Esophagus squamous epithelium (tissue), 5 donors: ENCODE results near the gene FOXJ2. TPM values are rescaled to one million over a fixed set of nuclear protein-coding genes. Genes with fewer than 3 reads are reported as not detected.

Source experiments
- DNase-seq: peaks from one replicate; lab custom pipeline; 2025; lab: John Stamatoyannopoulos, UW
- H3K27ac ChIP-seq, 4 donors: fragments of 200-600 bp; sonication (generic); one replicate each; pipeline ENCODE4 v1.5.1; 2016 to 2019; ENCODE audit warnings: mild to moderate bottlenecking in 1 of 4
- H3K27me3 ChIP-seq, 4 donors: fragments of 200-600 bp; sonication (generic); 1 replicate in 3 of 4; 2 replicates in 1 of 4; pipeline versions ENCODE4 v1.5.1 to v1.6.0; 2017 to 2021; ENCODE audit warnings: antibody characterized with exemption in 1 of 4
- H3K36me3 ChIP-seq, 3 donors: fragments of 200-600 bp; sonication (generic); one replicate each; pipeline ENCODE4 v1.5.1; 2016 to 2019
- H3K4me1 ChIP-seq, 3 donors: fragments of 200-600 bp; sonication (generic); one replicate each; pipeline ENCODE4 v1.5.1; 2017 to 2019
- H3K4me3 ChIP-seq, 4 donors: fragments of 200-600 bp; sonication (generic); 1 replicate in 3 of 4; 2 replicates in 1 of 4; pipeline ENCODE4 v1.5.1; 2016 to 2019; ENCODE audit warnings: mild to moderate bottlenecking in 2 of 4, moderate library complexity in 1 of 4
- H3K9me3 ChIP-seq, 3 donors: fragments of 200-600 bp; sonication (generic); one replicate each; pipeline ENCODE4 v1.5.1; 2016 to 2019
- POLR2A ChIP-seq, 4 donors: fragments of 450-650 bp; IDR thresholded peaks; one replicate each; pipeline ENCODE4 v1.6.1; 2017; ENCODE audit warnings: antibody characterized with exemption in 4 of 4, mild to moderate bottlenecking in 4 of 4, moderate library complexity in 3 of 4
- whole genome bisulfite sequencing, 2 donors: methylation state at CpG; one replicate each; pipeline ENCODE4 v1.1.5; 2018; 5-methylcytosine and 5-hydroxymethylcytosine counted together
- intact Hi-C: fragments of 100-400 bp; cut with DNase I; formaldehyde crosslinking; loops from one replicate; pipeline ENCODE4 v1.15.0; 2022
- total RNA-seq, 4 donors: library from RNA; depleted of rRNA; stranded (reverse); fragments of >200 nt; gene quantifications; one replicate each; pipeline ENCODE4 v1.1.0, GENCODE V29; 2016
- TF ChIP-seq, protein P1 (sequence below), 6 experiments: fragments of 450-650 bp in 4 of 6; fragments of 200-600 bp in 2 of 6; sonication (generic) in 2 of 6; IDR thresholded peaks; one replicate each; pipeline ENCODE4 v1.5.1; 2016 to 2019; ENCODE audit warnings: antibody characterized with exemption in 6 of 6, mild to moderate bottlenecking in 4 of 6, moderate library complexity in 4 of 6
- donor health status: DM: yes; HTN: yes; CAD: no.

The FOXJ2 gene
- total RNA-seq, 4 donors from 2014 or later: 5.9 to 11.8 (median 7.7) TPM

DNA sequence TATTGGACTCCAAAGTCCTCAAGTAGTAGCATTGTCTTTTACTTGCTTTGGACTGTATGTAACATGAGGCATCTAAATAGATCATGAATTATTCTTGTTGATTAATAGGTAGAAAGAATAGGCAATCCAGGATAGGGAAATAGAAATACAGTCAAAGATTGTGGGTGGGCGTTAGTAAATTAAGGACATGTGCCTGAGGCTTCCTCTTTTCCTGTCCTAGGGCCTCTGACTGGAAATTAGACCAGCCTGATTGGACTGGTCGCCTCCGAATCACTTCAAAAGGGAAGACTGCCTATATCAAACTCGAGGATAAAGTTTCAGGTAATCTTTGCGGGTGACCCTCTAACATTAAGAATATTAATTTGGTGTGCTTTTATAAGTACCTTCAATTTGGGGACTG lies 57.2 kb downstream of the FOXJ2 start:
- peaks cover 0 to 21% (median 0%) of the 10 kb centered on the region in 3 donors for H3K4me1 ChIP-seq
- H3K27me3 ChIP-seq: no peaks in the 10 kb centered on the region
- H3K36me3 ChIP-seq: peaks cover 14 to 70% (median 37%) of the 10 kb centered on the region in 3 donors
- H3K9me3 ChIP-seq: no peaks in the 10 kb centered on the region
- intact Hi-C loops: no loop called here
- no peak overlapping the region for H3K4me3 ChIP-seq
- TF ChIP-seq, protein P1, sequence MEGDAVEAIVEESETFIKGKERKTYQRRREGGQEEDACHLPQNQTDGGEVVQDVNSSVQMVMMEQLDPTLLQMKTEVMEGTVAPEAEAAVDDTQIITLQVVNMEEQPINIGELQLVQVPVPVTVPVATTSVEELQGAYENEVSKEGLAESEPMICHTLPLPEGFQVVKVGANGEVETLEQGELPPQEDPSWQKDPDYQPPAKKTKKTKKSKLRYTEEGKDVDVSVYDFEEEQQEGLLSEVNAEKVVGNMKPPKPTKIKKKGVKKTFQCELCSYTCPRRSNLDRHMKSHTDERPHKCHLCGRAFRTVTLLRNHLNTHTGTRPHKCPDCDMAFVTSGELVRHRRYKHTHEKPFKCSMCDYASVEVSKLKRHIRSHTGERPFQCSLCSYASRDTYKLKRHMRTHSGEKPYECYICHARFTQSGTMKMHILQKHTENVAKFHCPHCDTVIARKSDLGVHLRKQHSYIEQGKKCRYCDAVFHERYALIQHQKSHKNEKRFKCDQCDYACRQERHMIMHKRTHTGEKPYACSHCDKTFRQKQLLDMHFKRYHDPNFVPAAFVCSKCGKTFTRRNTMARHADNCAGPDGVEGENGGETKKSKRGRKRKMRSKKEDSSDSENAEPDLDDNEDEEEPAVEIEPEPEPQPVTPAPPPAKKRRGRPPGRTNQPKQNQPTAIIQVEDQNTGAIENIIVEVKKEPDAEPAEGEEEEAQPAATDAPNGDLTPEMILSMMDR (IDR thresholded peaks at IDR 0.05): no peak
- no peak for TF ChIP-seq POLR2A (IDR thresholded peaks at IDR 0.05)
- 79 to 90% methylated on average over 5 of the region's 5 CpGs for WGBS, 2 donors
- no peak for DNase-seq
- H3K27ac ChIP-seq: no peak overlapping the region

- intact Hi-C loops: no loop called here
- H3K27ac ChIP-seq: no peak overlapping the region
- DNase-seq: no peak
- H3K4me1 ChIP-seq: peaks cover 0 to 2% (median 0%) of the 10 kb centered on the region in 3 donors
- no peaks in the 10 kb centered on the region for H3K9me3 ChIP-seq
- peaks cover 15 to 95% (median 55%) of the 10 kb centered on the region in 3 donors for H3K36me3 ChIP-seq
- WGBS, 2 donors: 89 to 90% methylated on average over 3 of the region's 3 CpGs
- no peak overlapping the region for H3K4me3 ChIP-seq
- H3K27me3 ChIP-seq: no peaks in the 10 kb centered on the region
- TF ChIP-seq, protein P1 (IDR thresholded peaks at IDR 0.05): no peak
Measured at GRCh38 chr12:8093291-8093690, 60.8 kb downstream of the FOXJ2 start.

DNA sequence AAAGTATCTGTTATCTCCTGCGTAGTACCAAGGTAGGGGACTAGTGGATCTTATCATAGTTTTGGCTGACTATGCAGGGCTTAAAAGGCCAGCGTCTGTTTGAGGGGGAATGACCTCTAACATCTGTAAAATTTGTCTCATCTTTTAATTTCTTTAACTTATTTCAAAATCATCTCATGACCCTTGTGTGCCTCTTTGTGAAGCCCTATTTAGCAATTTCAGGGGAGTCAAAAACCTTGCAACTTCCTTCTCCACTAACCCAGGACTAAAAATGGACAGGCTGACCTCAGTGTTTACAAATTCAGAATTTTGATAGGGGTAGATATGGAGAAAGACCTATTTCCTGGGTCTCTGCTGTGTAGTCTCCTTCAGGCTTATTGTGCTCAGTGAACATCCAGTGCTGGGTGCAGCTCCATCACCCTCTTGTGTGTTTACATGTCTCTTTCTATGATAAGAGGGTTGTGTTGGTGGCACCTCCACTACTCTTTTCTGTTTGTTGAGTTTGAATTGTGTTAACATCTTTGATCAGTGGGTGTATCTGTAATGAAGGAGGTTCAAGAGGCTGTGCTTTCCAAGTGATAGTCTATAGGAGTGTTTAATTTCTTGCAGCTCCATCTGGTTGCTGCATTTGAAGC lies 63.9 kb downstream of the FOXJ2 start:
- intact Hi-C loops: no loop called here
- Histone ChIP-seq H3K4me3 (no peak overlapping the region), H3K36me3 (peaks cover 15 to 90% (median 40%) of the 10 kb centered on the region in 3 donors), H3K9me3 (no peaks in the 10 kb centered on the region), H3K27me3 (no peaks in the 10 kb centered on the region), H3K4me1 (no peaks in the 10 kb centered on the region), H3K27ac (no peak overlapping the region)
- TF ChIP-seq, protein P1 (IDR thresholded peaks at IDR 0.05): no peak
- no peak for TF ChIP-seq POLR2A (IDR thresholded peaks at IDR 0.05)
- no peak for DNase-seq
- WGBS, 2 donors: 89 to 92% methylated on average over 2 of the region's 2 CpGs

DNA sequence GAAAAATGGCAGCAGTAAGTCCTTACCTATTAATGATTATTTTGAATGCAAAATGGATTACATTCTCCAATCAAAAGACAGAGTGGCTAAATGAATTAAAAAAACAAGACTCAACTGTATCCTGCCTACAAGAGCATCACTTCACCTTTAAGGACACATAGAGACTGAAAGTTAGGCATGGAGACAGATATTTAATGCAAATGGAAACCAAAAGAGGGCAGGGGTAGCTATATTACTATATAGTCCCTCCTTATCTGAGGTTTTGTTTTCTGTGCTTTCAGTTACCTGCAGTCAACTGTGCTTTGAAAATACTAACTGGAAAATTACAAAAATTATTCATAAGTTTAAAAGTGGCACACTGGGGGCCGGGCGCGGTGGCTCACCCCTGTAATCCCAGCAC lies 66.7 kb downstream of the FOXJ2 start:
- no peak overlapping the region for H3K27ac ChIP-seq
- intact Hi-C loops: no loop called here
- TF ChIP-seq, protein P1 (IDR thresholded peaks at IDR 0.05): no peak
- no peak for TF ChIP-seq POLR2A (IDR thresholded peaks at IDR 0.05)
- no peak for DNase-seq
- no peaks in the 10 kb centered on the region for H3K27me3 ChIP-seq
- H3K9me3 ChIP-seq: no peaks in the 10 kb centered on the region
- no peak overlapping the region for H3K4me3 ChIP-seq
- 92 to 100% methylated on average over 3 of the region's 3 CpGs for WGBS, 2 donors
- peaks cover 6 to 62% (median 22%) of the 10 kb centered on the region in 3 donors for H3K36me3 ChIP-seq
- H3K4me1 ChIP-seq: no peaks in the 10 kb centered on the region

Other genes with a start within 250 kb of the FOXJ2 start
- under 1 TPM in 1 of 4 donors, not detected in 3; 0.26 TPM for gene NANOG, start 243.3 kb upstream of the FOXJ2 start, total RNA-seq
- gene SLC2A14, start 159.8 kb upstream of the FOXJ2 start, total RNA-seq: not detected
- gene SLC2A3, start 96.5 kb upstream of the FOXJ2 start, total RNA-seq: 1 to 10 TPM; 3.8 to 9.9 (median 4.4) TPM
- gene C3AR1, start 33.6 kb downstream of the FOXJ2 start, total RNA-seq: 1 to 10 TPM in 3 of 4 donors, under 1 TPM in 1; 0.15 to 9.5 (median 4.7) TPM
- gene NECAP1, start 49.6 kb downstream of the FOXJ2 start, total RNA-seq: 10 to 100 TPM; 18.8 to 27.3 (median 23.5) TPM
- 1 to 10 TPM in 3 of 4 donors, under 1 TPM in 1; 0.61 to 2.1 (median 1.6) TPM for gene CLEC4A, start 90.9 kb downstream of the FOXJ2 start, total RNA-seq
- not detected for gene ZNF705A, start 124.3 kb downstream of the FOXJ2 start, total RNA-seq
- under 1 TPM in 2 of 4 donors, not detected in 2; 0.18 to 0.64 TPM for gene FAM90A1, start 194.9 kb downstream of the FOXJ2 start, total RNA-seq